Stimulated activated effector memory CD8-positive, alpha-beta T cell treated with anti-CD3 and anti-CD28 coated beads, Interleukin-12 subunit alpha, Interleukin-12 subunit beta, amount 100 ng/mL, for 72 hours (primary cell): ENCODE data around the gene FERMT3.
A peak's percentile ranks its signal among the peaks of the same experiment; 100 is the strongest.
"Not testable (repeated sequence)": the region's sequence is repeated elsewhere in the genome, so short reads cannot be mapped to it uniquely, and the experiment has no call there.

Experiments used
- ATAC-seq: fragments of 150-1000 bp; cut with Tn5 transposase; 2 replicates; pipeline ENCODE4 v1.10.0; 2021
- DNase-seq, 2 donors: peaks; one replicate each; pipeline ENCODE4 v3.0.0; 2021 to 2022; ENCODE audit warnings: low spot score in 2 of 2
- H3K27ac Mint-ChIP-seq: one replicate; pipeline ENCODE4 v1.8.0; 2022; ENCODE audit warnings: mild to moderate bottlenecking, mixed read lengths
- H3K36me3 Mint-ChIP-seq: one replicate; pipeline ENCODE4 v1.8.0; 2022; ENCODE audit warnings: mild to moderate bottlenecking, mixed read lengths
- H3K4me1 Mint-ChIP-seq: one replicate; pipeline ENCODE4 v1.8.0; 2022; ENCODE audit warnings: mixed read lengths
- H3K4me3 Mint-ChIP-seq: one replicate; pipeline ENCODE4 v1.8.0; 2022; ENCODE audit warnings: mild to moderate bottlenecking, mixed read lengths
- H3K9me3 Mint-ChIP-seq: one replicate; pipeline ENCODE4 v1.8.0; 2022; ENCODE audit warnings: mixed read lengths

FERMT3 gene

GRCh38 chr11:64206457-64207255, at the start of gene FERMT3:
FERMT3 (plus strand) TSS chr11:64206721; CDS start chr11:64207365, 644 bp downstream.
- H3K36me3 Mint-ChIP-seq, result no peaks in the 10 kb centered on the region
- peaks cover 66% of the 10 kb centered on the region for H3K4me1 Mint-ChIP-seq
- ATAC-seq, result peak; percentile 56
- DNase-seq, result peak; percentile 54 to 83
- H3K27ac Mint-ChIP-seq, result peak within 1 kb of the TSS; percentile 96
- peak within 1 kb of the TSS; percentile 91 for H3K4me3 Mint-ChIP-seq
- H3K9me3 Mint-ChIP-seq, result no peaks in the 10 kb centered on the region

DNA sequence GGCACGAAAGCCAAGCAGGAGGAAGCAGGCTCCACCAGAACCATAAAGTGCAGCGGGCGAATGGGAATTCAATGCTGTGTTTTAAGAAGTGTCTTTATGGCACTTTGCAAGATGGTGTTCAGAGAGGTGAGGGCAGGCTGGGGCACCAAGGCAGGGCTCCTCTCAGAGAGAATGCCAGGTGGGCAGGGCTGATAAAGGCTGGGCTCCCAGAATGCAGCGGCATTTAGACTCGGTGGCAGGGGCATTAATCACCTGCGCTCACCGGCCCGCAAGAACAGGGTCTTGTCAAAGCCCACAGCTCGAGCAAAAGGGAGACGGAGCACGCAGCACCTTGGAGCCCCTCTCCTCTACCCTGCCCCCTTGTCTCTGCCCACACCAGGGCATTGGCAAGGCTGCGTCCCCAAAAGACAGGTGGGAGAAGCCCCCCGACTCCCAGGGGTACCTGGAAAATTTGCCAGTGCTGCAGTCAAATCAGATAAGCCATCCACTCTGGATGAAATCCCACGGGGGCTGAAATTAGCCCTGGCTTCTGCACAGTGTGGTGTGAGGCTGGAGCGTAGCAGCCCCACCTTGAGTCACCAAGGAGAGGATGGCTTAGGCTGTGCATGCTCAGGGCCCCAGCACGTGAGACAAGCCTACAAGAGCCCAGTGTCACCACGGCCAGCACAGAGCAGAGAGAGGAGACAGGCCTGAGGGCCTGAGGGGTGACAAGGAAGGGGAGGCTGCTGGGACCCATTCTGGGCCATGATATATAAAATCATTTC, 48.7 kb upstream of the FERMT3 start:
- DNase-seq, result no peak
- Mint-ChIP-seq H3K4me3 (no peak overlapping the region), H3K4me1 (peaks cover 14% of the 10 kb centered on the region), H3K36me3 (no peaks in the 10 kb centered on the region), H3K27ac (no peak overlapping the region), H3K9me3 (no peaks in the 10 kb centered on the region)
- ATAC-seq, result no peak

- ATAC-seq (no peak), DNase-seq (no peak)
- Mint-ChIP-seq H3K4me1 (peaks cover 7% of the 10 kb centered on the region), H3K36me3 (no peaks in the 10 kb centered on the region), H3K4me3 (no peak overlapping the region), H3K9me3 (no peaks in the 10 kb centered on the region), H3K27ac (no peak overlapping the region)
Measured at GRCh38 chr11:64161037-64161436, 45.5 kb upstream of the FERMT3 start.

GRCh38 chr11:64162769-64163168, 43.8 kb upstream of the FERMT3 start:
- ATAC-seq, DNase-seq, H3K36me3 Mint-ChIP-seq, H3K9me3 Mint-ChIP-seq, H3K4me3 Mint-ChIP-seq, H3K27ac Mint-ChIP-seq: not testable (repeated sequence)
- peaks cover 13% of the 10 kb centered on the region for H3K4me1 Mint-ChIP-seq

- Mint-ChIP-seq H3K27ac (no peak overlapping the region), H3K4me3 (no peak overlapping the region), H3K36me3 (no peaks in the 10 kb centered on the region), H3K9me3 (no peaks in the 10 kb centered on the region), H3K4me1 (peaks cover 13% of the 10 kb centered on the region)
- ATAC-seq, result no peak
- DNase-seq, result no peak
Measured at GRCh38 chr11:64163951-64164350, 42.6 kb upstream of the FERMT3 start.

GRCh38 chr11:64164392-64165312, 41.9 kb upstream of the FERMT3 start:
- peak overlapping the region; percentile 83 for H3K4me3 Mint-ChIP-seq
- H3K4me1 Mint-ChIP-seq, result peaks cover 13% of the 10 kb centered on the region
- peaks cover under 1% of the 10 kb centered on the region for H3K36me3 Mint-ChIP-seq
- DNase-seq (no peak), ATAC-seq (no peak)
- H3K27ac Mint-ChIP-seq, result peak overlapping the region; percentile 61
- H3K9me3 Mint-ChIP-seq, result no peaks in the 10 kb centered on the region

GRCh38 chr11:64165481-64165841, 41.1 kb upstream of the FERMT3 start:
- H3K9me3 Mint-ChIP-seq, result no peaks in the 10 kb centered on the region
- peak overlapping the region; percentile 78 for H3K27ac Mint-ChIP-seq
- H3K4me3 Mint-ChIP-seq, result peak overlapping the region; percentile 83
- H3K4me1 Mint-ChIP-seq, result peaks cover 13% of the 10 kb centered on the region
- DNase-seq (no peak), ATAC-seq (peak; percentile 31)
- peaks cover 5% of the 10 kb centered on the region for H3K36me3 Mint-ChIP-seq

DNA sequence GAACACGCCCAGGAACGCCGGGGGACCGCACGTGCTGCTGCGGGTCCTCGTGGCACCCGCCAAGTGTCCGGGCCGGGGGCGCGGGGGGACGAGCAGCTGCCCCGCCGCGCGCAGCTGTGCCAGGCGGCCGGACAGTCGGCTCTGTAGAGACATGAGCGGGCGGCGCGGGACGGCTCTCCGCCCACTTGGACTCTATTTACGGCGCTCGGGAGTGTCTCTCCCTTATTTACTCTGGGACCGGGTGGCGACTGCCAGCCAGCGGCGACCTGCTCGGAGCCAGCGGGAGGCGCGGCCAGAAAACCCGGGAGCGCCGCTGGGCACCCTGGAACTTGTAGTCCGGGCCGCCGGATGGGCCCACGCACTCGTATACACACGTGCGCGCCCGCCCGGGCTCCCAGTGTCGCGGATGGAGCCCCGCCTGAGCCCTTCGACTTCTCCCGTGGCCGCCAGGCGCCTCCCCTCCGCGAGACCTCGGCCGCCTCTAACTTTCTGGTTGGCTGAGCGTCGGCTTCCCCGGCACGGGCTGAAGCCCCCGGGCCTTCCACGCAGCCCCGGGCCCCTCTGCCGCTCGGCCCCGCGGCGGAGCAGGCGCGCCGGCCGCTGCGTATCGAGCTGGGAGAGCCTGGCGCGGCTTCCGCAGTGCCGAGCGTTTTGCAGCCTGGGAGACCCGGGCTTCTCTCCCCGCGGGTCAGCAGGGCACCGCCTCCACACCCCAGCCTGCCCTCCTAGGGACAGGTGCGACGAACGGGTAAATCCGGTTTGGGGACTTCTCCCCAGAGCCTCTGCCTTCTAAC, 40.5 kb upstream of the FERMT3 start, which contains the start of gene MACROD1:
MACROD1 (minus strand) TSS at position 272 of the 794 bp plus-strand sequence; CDS start at position 153, 119 bp downstream.
- ATAC-seq (peak; percentile 97), DNase-seq (peak; percentile 71 to 86)
- peaks cover 13% of the 10 kb centered on the region for H3K4me1 Mint-ChIP-seq
- peak within 1 kb of the TSS; percentile 83 for H3K4me3 Mint-ChIP-seq
- H3K9me3 Mint-ChIP-seq, result no peaks in the 10 kb centered on the region
- peaks cover 5% of the 10 kb centered on the region for H3K36me3 Mint-ChIP-seq
- H3K27ac Mint-ChIP-seq, result peak within 1 kb of the TSS; percentile 78

- DNase-seq, result no peak
- no peak overlapping the region for H3K4me3 Mint-ChIP-seq
- ATAC-seq, result no peak
- H3K4me1 Mint-ChIP-seq, result peaks cover 7% of the 10 kb centered on the region
- H3K27ac Mint-ChIP-seq, result no peak overlapping the region
- H3K9me3 Mint-ChIP-seq, result no peaks in the 10 kb centered on the region
- peaks cover 5% of the 10 kb centered on the region for H3K36me3 Mint-ChIP-seq
Measured at GRCh38 chr11:64170419-64170818, 36.1 kb upstream of the FERMT3 start.

GRCh38 chr11:64173616-64174355, 32.7 kb upstream of the FERMT3 start:
- no peak for ATAC-seq
- H3K36me3 Mint-ChIP-seq, result peaks cover 5% of the 10 kb centered on the region
- H3K9me3 Mint-ChIP-seq, result no peaks in the 10 kb centered on the region
- no peak overlapping the region for H3K27ac Mint-ChIP-seq
- no peak overlapping the region for H3K4me3 Mint-ChIP-seq
- peaks cover 18% of the 10 kb centered on the region for H3K4me1 Mint-ChIP-seq
- DNase-seq, result no peak

DNA sequence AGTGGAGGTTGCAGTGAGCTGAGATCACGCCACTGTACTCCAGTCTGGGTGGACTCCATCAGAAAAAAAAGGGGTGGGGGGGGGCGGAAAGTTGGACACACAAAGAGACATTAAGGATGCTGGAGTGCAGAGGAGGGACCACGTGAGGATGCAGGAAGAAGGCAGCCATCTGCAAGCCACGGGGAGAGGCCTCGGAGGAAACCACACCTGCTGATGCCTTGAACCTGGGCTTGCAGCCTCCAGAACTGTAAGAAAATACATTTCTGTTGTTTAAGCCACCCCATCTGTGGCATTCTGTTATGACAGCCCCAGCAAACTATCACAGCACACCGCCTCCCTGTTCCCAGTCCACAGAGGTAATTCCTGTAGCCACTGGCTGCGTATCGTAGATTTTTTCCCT, 29.8 kb upstream of the FERMT3 start:
- H3K9me3 Mint-ChIP-seq, result no peaks in the 10 kb centered on the region
- H3K36me3 Mint-ChIP-seq, result no peaks in the 10 kb centered on the region
- no peak overlapping the region for H3K27ac Mint-ChIP-seq
- DNase-seq, result no peak
- H3K4me1 Mint-ChIP-seq, result peaks cover 18% of the 10 kb centered on the region
- H3K4me3 Mint-ChIP-seq, result no peak overlapping the region
- no peak for ATAC-seq

- Mint-ChIP-seq H3K4me1 (peaks cover 26% of the 10 kb centered on the region), H3K9me3 (no peaks in the 10 kb centered on the region), H3K4me3 (no peak overlapping the region), H3K27ac (peak overlapping the region; percentile 74), H3K36me3 (no peaks in the 10 kb centered on the region)
- peak; percentile 65 for ATAC-seq
- no peak for DNase-seq
Measured at GRCh38 chr11:64178203-64178602, 28.3 kb upstream of the FERMT3 start.

- DNase-seq (no peak), ATAC-seq (no peak)
- no peak overlapping the region for H3K27ac Mint-ChIP-seq
- peaks cover 34% of the 10 kb centered on the region for H3K4me1 Mint-ChIP-seq
- no peak overlapping the region for H3K4me3 Mint-ChIP-seq
- H3K36me3 Mint-ChIP-seq, result no peaks in the 10 kb centered on the region
- no peaks in the 10 kb centered on the region for H3K9me3 Mint-ChIP-seq
Measured at GRCh38 chr11:64178951-64179639, 27.4 kb upstream of the FERMT3 start.
